HG03175 (cell line): Measurements from ENCODE around the gene TCP11L2.
"Not testable (repeated sequence)": the region's sequence is repeated elsewhere in the genome, so short reads cannot be mapped to it uniquely, and the experiment has no call there.

Experiments
- ATAC-seq: cut with Tn5 transposase; IDR thresholded peaks from one replicate; pipeline ENCODE4 v1.9.1; 2021; ENCODE audit warnings: mild to moderate bottlenecking, moderate library complexity; ENCODE audit not compliant: unreplicated experiment

Gene TCP11L2

DNA sequence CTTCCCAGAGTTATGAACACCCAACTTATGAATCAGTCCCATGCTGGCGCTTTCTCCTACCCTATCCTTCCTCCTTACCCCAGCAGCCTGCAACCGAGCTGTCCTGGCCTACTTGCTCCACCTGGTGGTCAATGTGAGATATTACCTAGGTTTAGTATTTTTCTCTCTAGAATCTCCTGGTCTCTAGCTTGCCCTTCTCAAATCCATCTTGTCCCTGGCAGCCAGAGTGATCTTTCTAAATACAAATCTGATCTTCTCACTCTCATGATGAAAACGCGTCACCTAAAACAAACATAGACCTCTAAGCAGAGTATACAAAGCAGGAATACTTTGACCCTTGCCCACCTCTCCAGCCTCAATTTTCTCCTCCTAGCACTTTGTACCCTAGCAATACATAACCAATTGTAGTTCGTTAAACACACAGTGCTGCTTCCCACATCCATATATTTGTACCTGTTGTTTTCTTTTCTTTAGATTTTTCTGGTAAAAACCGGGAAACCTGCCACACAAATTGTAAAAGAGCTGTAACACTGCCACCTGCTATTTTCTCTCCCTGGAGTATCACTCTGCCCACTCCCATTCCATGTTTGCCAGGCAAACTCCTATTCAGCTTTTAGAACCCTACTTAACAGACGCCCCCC lies 20.0 kb upstream of the TCP11L2 start:
- ATAC-seq: peak; percentile 52

DNA sequence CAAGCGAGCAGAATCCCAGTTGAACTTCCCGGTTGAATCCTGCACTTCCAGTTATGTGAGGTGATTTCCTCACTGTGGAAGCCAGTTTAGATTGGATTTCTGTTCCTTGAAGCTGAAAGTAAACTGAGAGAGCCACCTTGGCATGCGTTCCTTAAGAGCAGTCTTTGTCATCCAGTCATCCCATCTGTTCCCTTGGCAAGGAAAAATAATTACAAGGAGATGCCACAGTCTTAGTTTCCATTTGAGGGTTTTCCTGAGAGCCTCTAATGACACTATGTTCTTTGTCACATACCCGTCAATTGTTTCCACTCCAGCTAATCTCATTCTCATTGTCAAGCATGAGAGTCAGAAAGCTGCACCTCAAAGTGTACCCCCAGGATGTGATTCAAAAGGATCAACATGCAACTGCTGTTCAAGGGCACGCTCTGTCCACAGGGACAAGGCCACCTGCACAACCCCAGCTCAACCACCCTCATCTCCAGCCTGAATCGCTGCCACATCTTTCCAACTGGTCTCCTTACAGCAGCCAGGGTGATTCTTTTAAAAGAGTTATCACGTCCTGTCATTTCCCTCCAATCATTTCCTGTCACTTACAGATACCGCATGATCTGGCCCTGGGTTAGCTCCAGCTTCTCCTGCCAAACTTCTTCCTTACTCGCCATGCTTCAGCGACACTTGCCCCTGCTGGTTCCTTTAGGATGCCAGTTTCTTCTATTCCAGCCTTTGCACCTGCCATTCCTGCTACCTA lies 18.0 kb upstream of the TCP11L2 start:
- ATAC-seq: no peak

DNA sequence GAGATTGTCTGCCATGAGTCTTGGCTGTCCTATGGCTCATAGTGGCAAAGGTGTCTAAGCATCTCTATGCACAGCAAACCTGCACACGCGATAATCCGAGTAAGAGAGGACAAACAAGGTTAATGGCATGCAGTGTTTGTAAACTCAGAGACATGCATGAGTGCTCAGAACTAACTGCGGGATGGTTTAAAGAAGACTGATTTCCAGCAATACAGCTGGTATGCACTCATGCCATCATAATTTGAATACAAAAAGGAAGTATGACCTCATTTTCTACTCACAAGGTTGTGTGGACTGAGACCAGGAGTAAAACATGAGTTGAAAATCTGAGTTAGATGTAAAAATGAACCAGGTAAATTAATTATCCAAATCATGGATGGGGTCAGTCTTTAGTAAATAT lies 16.6 kb upstream of the TCP11L2 start:
- ATAC-seq: peak; percentile 49

GRCh38 chr12:106286576-106287162 lies 15.9 kb upstream of the TCP11L2 start:
- not testable (repeated sequence) for ATAC-seq

DNA sequence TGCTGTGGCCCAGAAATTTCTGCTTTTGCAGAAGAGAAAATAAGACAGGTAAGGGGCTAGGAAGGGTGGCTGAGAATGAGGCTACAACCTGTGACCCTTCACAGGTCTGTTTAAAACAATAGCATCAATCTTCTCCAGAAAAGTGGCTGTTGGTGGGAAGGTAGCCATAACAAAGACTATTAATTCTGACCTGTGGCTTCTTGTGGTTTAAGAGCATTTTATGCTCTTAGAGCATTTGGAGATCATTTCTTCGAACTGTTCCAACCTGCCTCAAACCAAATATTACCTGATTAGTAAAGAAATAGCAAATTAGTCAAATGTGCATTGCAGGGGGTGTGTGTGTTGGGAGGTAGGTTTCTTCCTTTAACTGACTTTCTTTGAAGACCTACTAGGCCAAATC lies 15.2 kb upstream of the TCP11L2 start:
- ATAC-seq: no peak

- no peak for ATAC-seq
Observed at GRCh38 chr12:106288101-106288493, 14.4 kb upstream of the TCP11L2 start.

DNA sequence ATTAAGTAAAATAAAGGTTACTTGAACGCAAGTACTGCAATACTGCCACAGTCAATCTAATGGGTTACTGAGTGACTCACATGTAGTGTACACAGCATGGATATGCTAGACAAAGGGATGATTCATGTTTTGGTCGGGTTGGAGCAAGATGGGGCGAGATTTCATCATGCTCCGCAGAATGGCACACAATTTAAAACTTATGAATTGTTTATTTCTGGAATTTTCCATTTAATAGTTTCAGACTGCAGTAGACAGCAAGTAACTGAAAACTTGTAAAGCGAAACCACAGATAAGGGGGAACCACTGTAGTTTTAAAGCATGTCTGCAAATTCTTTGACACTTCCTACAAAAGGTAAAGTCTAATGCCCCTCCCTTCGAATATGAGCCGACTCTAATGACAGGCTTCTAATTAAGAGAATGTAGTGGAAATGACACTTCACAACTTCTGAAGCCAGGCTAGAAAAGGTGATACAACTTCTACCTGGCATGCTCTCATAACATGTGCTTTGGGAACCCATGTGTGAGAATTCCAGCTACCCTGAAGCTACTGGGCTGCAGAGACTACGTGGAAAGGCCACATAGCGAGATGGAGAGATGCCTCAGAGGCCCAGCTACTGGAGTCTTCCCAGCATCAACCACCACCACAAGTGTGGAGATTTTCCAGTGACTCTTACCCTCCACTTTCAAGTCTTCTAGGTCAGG lies 13.9 kb upstream of the TCP11L2 start:
- ATAC-seq: no peak

- no peak for ATAC-seq
Observed at GRCh38 chr12:106289196-106289681, 13.3 kb upstream of the TCP11L2 start.

GRCh38 chr12:106290666-106291065 lies 11.9 kb upstream of the TCP11L2 start:
- ATAC-seq: no peak

- ATAC-seq: no peak
Observed at GRCh38 chr12:106291342-106291741, 11.2 kb upstream of the TCP11L2 start.

GRCh38 chr12:106292339-106292738 lies 10.2 kb upstream of the TCP11L2 start:
- no peak for ATAC-seq

DNA sequence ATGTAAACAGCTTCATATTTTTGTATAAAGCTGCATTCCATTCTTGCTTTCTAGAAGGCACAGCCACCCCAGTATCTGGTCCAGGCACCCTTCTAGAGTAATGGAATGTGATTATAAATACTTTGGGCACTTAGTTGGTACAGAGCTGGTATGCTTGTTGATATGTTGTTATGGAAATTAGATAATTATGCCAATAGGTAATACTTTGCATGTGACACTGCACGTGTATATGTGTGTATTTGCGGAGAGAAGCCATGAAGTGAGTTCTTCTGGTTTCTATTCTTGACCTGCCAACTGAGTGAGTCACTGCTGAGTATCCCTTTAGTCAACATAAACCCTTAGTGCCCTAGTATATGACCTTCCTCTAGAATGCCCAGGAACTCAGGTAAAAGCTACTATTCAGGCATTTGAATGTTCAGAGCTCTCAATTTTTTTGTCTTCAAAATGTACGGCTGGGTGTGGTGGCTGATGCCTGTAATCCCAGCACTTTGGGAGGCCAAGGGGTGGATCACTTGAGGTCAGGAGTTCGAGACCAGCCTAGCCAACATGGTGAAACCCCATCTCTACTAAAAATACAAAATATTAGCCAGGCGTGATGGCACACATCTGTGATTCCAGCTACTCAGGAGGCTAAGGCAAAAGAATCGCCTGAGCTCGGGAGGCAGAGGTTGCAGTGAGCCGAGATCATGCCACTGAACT lies 6.2 kb upstream of the TCP11L2 start:
- ATAC-seq: no peak

GRCh38 chr12:106297075-106297474 lies 5.5 kb upstream of the TCP11L2 start:
- no peak for ATAC-seq

GRCh38 chr12:106297681-106298080 lies 4.9 kb upstream of the TCP11L2 start:
- no peak for ATAC-seq

DNA sequence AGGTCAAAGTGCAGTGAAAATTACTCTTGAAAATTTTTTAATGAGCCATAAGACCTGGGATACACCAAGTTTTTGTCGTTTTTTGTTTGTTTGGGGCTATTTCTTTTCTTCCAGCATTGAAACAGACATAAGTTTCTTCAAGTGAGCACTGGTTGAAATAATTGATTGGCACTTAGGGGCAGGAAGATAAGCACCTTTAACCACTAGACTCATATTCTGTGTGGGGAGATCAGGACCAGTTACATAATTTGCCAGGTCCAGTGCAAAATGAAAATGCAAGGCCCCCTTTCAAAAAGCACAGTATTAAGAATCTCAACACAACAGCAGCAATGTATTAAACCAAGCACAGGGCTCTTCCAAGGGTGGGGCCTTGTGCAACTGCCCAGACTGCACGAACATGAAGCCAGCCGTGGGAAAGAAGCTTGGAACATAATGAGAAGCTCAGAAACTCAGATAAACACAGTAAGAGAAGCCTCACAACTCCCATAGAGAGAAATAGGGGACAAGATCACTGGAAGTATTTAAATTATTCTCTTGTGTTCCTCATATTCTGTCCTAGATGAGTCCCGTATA lies 3.2 kb upstream of the TCP11L2 start:
- no peak for ATAC-seq

- ATAC-seq: no peak
Observed at GRCh38 chr12:106300761-106301160, 1.8 kb upstream of the TCP11L2 start.

DNA sequence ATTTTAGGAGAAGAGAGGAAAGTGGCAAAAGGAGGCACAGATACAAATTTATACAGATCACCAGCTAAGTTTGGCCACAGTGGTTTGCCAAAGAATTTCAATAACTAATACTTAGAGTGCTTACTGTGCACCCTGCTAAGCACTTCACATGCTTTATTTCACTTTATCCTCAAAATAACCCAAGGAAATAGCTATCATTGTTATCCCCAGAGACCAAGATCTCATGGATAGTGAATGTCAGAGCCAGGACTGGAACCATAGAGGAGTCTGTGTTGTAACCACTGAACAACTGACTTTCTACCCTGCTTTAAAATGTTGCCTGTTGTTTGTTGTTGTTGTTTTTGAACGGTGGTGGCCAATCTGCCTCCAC lies 1.3 kb upstream of the TCP11L2 start:
- ATAC-seq: no peak

DNA sequence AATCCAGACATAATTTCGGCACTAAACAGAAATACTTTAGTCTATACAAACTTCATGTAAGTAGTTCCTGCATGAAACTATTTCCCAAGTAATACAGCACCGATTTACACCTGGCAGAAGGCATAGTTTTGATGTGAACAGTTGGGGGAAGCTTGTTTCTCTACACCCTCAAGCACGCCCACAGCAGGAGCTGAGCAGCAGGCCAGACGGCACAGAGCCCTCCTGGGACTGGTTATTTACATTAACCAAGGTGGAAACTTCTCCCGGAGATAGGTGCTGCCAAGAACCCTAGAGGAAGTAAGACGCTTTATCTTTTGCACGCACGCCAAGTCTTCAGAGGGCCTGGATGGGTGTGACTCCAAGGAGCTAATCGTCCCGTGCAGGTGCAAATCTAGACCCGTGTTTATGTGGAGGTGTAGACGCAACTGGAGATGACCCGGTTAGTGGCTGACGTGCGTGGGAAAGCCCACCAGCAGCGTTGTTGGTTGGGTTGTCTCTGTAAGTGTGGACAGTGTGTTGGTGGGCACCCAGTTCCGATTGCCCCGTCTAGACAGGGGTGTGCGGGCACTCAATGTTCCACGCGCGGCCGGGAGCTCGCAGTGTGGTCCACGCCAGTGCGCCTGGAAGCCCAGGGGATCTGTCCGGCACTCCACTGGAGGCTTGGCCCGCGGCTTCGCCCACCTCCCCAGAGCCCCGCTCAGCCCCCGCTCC lies 767 bp upstream of the TCP11L2 start:
- peak; percentile 62 for ATAC-seq

GRCh38 chr12:106303202-106303820 lies 778 bp downstream of the TCP11L2 start:
- peak; percentile 30 for ATAC-seq
